CD4-positive, alpha-beta T cell treated with Interferon alpha-2 for 1 hour (primary cell): Measurements from ENCODE around the gene LSM14B.

ENCODE experiments used
- DNase-seq, 2 donors: peaks; one replicate each; pipeline ENCODE4 v3.0.0-alpha.2; 2020 to 2022

Gene LSM14B

GRCh38 chr20:62164879-62165761 is 42.8 kb downstream of the LSM14B start:
- no peak for DNase-seq

- no peak for DNase-seq
These were observed 43.6 kb downstream of the LSM14B start for GRCh38 chr20:62165762-62166399.

- DNase-seq: no peak
These were observed 45.2 kb downstream of the LSM14B start for GRCh38 chr20:62167474-62167873.

DNA sequence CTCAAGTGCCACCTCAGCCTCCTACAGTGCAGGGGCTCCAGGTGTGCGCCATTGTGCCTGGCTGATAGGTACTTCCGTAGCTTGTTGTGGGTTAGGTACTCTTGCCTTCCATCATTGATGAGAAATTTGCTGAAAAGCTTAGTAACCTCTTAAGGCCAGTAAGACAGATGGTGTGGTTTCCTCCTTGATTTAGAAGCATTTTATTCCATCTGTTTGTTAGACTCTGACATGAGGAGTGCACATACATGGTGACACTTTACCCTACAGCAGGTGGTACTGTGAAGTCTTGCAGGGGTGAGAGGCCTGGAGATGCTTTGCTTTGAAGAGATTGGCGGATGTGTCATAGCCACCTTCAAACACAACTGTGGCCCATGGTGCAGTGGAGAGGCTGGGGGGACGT is 45.8 kb downstream of the LSM14B start:
- DNase-seq: no peak

DNA sequence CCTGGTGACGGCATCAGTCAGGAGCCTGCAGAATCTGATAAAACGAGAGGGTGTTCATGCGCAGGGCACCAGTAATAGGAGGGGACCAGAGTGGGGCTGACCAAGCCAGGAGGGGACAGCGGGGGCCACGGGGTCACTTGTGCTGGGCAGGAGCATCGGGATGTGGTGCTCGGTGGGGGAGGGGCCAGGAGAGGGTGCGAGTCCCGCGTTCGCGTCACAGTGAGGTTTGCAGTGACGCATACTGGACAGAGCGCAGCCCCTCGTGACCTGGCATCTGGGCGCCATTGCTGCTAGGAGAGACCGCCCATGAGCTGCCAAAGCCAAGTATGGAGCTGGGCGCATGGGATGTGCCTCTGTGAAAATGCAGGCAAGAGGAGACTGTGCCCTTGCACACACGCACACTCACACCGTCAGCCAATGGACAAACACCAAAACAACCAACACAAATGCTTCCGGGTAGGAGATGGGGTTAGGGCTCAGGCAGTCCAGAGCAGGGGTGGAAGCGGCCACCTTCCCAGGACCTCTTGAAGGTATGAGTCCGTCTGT is 46.7 kb downstream of the LSM14B start:
- no peak for DNase-seq

GRCh38 chr20:62170536-62170935 is 48.3 kb downstream of the LSM14B start:
- no peak for DNase-seq

- no peak for DNase-seq
These were observed 49.0 kb downstream of the LSM14B start for GRCh38 chr20:62171245-62171644.

DNA sequence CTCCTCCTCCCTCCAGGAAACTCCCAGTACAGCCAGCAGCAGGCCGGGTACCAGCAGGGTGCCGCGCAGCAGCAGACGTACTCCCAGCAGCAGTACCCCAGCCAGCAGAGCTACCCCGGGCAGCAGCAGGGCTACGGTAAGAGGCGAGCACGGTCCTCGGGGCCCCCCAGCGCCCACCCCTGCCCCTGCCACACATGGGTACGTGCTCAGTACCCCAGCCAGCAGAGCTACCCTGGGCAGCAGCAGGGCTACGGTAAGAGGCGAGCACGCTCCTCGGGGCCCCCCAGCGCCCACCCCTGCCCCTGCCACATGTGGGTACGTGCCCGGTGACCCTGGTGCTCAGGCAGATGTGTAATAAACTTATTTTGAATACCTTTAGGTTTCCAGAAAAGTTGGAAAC is 50.4 kb downstream of the LSM14B start:
- DNase-seq: no peak

DNA sequence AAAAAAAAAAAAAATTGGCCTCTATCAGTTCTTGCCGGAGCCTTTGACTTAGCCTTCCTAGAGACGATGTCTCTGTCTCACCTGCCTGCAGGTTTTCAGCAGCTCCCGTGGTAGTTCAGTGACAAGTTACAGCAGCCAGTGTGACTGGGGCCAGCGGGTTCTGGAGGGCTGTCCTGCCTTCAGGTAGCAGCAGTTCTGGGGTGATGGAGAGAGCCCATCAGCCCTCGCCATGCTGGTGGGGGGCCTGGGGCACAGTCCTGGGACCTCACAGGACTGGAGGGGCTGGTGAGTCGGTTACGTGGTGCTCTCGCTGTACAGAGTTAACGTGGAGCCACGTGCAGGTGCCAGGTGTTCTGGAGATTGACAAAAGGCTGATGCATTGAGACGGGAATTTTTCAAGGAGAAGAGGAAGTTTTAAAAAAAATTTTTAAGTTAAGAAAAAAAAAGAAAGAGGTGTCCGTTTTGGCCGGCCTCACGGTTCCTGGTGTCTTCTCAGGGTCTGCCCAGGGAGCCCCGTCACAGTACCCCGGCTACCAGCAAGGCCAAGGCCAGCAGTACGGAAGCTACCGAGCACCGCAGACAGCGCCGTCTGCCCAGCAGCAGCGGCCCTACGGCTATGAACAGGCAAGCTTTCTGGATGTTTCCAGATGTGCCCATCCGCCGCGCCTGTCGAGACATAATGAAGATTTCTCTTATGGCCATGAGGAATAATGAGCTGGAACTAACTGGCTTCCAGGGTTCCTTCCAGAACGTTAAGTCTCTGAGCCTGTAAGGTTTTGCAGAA is 51.9 kb downstream of the LSM14B start:
- no peak for DNase-seq

DNA sequence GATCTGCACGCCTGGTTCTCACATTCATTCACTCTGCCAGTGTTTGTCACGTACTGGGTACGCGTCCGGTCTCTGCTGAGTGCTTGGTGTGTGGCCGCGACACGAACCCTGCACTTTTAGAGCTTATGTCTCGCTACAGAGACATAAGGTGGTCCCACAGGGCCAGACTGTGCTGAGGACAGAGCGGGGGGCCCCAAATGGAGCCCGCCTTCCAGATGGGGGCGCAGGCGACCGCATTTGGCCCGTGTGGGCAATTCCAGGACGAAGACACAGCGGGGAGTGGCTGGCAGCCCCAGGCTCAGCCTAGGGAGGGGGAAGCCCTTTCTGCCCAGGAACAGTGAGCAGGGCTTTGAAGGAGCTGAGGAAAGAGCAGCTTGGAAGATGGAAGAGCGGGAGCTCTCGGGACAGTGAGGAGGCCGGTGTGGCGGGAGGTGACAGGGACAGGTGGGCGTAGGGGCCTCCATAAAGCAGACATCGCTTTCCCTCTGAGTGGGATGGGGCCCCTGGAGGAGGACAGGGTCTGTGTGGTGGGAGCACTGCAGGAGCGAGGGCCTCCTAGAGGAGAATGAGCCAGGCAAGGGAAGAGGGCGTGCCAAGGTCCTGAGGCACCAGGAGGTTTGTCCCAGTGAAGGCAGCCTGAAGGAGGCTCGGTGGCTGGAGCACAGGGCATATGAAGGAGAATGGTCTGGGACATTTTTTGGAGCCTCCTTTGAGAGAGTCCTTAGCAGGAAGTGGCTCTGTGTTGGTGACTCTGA is 52.8 kb downstream of the LSM14B start:
- no peak for DNase-seq

DNA sequence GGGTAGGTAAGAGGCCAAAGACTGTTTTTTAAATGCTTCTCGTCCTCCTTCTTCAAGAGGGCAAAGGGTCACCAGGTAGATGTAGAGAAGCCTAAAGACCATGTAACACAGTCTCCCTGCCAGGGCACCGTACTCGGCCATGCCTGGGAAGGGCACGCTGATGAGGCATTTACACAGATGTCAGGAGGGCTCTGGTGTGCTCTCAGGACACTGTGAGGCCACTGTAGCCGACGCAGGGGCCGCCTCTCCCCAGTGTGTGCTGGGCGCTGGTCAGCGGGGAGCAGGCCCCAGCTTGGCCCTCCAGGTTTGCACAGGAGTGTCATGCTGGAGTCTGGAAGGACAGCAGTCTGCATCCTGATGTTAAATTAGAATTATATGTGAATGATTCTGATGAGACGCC is 53.4 kb downstream of the LSM14B start:
- no peak for DNase-seq

DNA sequence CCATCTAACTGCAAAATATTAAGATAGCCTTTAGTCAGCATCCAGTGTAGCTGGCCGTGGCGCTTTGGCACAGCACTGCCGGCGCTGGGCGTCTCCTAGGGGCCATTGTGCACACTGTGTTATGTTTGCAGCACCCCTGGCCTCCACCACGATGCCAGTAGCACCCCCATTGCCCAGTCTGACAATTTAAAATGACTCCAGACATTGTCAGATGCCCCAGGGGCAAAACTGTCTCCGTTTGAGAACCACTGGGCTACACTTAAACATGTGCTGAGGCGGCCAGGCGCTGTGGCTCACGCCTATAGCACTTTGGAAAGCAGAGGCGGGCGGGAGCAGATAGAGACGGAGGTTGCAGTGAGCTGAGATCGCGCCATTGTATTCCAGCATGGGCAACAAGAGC is 54.6 kb downstream of the LSM14B start:
- no peak for DNase-seq

DNA sequence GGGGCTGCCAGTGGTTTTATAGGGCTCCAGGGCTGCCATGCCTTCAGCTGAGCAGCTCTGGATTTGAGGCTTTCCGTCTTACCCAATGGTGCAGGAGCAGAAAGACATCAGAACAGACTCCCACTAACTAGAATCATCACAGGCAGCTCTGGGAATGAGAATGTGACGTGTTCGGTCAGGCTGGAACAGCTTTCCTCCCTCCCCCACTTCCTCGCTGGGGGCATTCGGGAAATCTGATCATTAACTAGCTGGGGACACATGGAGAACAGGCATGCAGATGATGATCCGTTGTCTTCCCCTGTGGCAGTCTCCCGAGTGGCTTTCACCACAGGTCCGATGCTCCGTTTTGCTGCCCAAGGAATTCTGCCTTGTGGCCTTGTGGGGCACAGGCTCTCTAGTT is 55.0 kb downstream of the LSM14B start:
- DNase-seq: no peak

DNA sequence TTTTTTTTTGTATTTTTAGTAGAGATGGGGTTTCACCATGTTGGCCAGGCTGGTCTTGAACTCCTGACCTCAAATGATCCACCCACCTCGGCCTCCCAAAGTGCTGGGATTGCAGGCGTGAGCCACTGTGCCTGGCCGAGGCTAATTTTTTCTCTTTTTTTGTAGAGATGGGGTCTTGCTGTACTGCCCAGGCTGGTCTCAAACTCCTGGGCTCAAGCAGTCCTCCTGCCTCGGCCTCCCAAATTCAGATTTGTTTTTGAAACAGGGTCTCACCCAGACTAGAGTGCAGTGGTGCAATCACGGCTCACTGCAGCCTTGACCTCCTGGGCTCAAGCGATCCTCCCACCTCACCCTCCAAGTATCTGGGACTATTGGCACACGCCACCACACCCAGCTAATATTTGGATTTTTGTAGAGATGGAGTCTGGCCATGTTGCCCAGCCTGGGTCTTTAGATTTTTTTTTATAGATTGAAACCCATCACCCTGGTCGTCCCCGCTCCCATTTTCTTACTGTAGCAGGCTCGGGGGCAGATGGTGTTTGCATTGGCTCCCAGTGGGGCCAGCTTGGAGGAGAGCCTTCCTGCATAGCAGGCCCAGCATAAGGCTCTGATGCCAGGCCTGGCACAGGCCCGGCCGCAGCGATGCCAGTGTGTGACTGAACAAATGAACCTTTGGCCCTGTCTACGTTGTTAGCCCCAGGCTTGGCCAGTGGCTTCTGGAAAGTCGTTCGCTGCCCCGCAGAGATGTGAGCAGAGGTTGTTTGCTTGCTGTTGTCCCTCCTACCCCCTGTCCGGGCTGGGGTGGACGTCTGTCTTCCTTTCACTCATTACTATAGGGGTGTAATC is 56.3 kb downstream of the LSM14B start:
- DNase-seq: no peak

DNA sequence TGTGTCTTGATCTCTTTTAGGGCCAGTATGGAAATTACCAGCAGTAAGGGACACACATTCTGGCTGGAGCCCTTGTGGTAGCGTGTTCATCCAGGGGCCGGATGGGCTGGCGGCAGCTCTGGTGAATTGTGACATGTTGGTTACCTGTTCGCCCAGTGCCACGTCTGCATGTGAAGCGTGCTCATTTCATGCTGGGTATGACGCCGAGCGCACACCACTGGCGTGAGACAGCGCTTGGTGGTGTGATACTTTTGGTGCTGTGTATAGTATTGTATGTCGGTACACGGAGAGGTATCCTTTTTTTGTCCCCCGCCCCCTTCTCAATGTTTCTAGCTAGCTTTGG is 56.9 kb downstream of the LSM14B start:
- no peak for DNase-seq

- no peak for DNase-seq
These were observed 59.5 kb downstream of the LSM14B start for GRCh38 chr20:62181808-62182207.

GRCh38 chr20:62182469-62183425 is 60.5 kb downstream of the LSM14B start, which contains the start of gene MTG2:
MTG2 (plus strand) TSS chr20:62183028; CDS start chr20:62193421, 10,393 bp downstream.
- peak; percentile 94 to 95 for DNase-seq

DNA sequence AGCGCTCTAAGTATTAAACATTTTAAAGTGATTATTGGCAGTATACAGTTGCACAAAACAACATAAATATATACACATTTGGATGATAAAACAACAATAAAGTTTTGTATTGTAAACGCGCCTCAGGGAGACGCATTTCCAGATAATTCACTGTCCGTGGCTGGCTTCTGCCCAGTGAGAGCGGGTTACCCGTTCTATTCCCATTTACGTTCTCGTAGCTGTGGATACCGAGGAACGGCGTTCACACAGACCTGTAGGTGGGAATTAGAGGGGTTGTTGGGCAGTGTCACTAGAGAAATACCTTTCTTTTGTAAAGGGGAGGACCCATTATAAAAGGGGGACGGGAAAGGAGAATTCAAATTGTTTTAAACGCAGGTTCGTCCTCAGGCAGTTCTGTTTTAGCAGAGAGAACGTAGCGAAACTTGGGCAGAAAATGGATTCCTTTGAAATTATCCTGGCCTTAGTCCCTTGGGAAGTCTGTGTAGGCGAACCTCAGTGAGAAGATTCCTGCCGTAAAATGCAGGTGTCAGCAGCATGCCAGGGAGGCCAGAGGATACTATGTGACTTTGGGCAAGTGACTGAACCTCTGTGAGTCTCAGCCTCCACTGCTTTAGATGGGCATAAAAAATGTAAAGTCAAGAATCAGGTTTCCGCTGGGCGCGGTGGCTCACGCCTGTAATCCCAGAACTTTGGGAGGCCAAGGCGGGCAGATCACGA is 61.3 kb downstream of the LSM14B start:
- no peak for DNase-seq
